Colonic mucosa (tissue), 4 donors: Measurements from ENCODE around the gene EPHA7. TPM values are rescaled to one million over a fixed set of nuclear protein-coding genes. Genes with fewer than 3 reads are reported as not detected.

Experiments
- DNase-seq: peaks from one replicate; pipeline ENCODE4 v3.0.0-alpha.2; 2020
- H3K27ac ChIP-seq: fragments of 200-600 bp; one replicate; pipeline ENCODE4 v1.8.0; 2021
- H3K27me3 ChIP-seq: fragments of 200-600 bp; one replicate; pipeline ENCODE4 v1.8.0; 2021
- H3K36me3 ChIP-seq: fragments of 200-600 bp; one replicate; pipeline ENCODE4 v1.8.0; 2021
- H3K4me1 ChIP-seq: fragments of 200-600 bp; one replicate; pipeline ENCODE4 v1.8.0; 2021; ENCODE audit warnings: mild to moderate bottlenecking
- H3K4me3 ChIP-seq: fragments of 200-600 bp; one replicate; pipeline ENCODE4 v1.8.0; 2021
- H3K9ac ChIP-seq, 2 donors: one replicate each; pipeline ENCODE4 v1.7.0; 2013; ENCODE audit warnings: control low read depth in 2 of 2, low read depth in 2 of 2, low read length in 2 of 2
- H3K9me3 ChIP-seq: fragments of 200-600 bp; one replicate; pipeline ENCODE4 v1.8.0; 2021
- intact Hi-C: fragments of 100-400 bp; cut with DNase I; formaldehyde crosslinking; loops from one replicate; pipeline ENCODE4 v1.14.1; 2022
- total RNA-seq, 2 donors: library from RNA; stranded (reverse); fragmentation: NEBNext Ultra II Directional in 1 of 2; extraction: Animal tissue kit (Norgen Biotek cat#: 25700) in 1 of 2; gene quantifications; one replicate each; pipeline ENCODE4 v1.2.1, GENCODE V29; 2021
- TF ChIP-seq, protein P1 (sequence below): fragments of 200-600 bp; IDR thresholded peaks from one replicate; pipeline ENCODE4 v1.8.0; 2022; ENCODE audit warnings: antibody characterized with exemption, mild to moderate bottlenecking
- donor health status: healthy.
- donor health status: DM: no; HTN: no; CAD: no.
- donor health status: DM: no; HTN: no; CAD: no.

The EPHA7 gene
- total RNA-seq, 2 donors from 2014 or later, result 1.3 to 4.4 TPM

- DNase-seq, result no peak
- Histone ChIP-seq H3K4me3 (no peak overlapping the region), H3K4me1 (no peaks in the 10 kb centered on the region), H3K27ac (no peak overlapping the region), H3K9ac (no peak overlapping the region), H3K9me3 (no peaks in the 10 kb centered on the region), H3K27me3 (no peaks in the 10 kb centered on the region), H3K36me3 (no peaks in the 10 kb centered on the region)
- intact Hi-C loops, result no loop called here
- TF ChIP-seq, protein P1, sequence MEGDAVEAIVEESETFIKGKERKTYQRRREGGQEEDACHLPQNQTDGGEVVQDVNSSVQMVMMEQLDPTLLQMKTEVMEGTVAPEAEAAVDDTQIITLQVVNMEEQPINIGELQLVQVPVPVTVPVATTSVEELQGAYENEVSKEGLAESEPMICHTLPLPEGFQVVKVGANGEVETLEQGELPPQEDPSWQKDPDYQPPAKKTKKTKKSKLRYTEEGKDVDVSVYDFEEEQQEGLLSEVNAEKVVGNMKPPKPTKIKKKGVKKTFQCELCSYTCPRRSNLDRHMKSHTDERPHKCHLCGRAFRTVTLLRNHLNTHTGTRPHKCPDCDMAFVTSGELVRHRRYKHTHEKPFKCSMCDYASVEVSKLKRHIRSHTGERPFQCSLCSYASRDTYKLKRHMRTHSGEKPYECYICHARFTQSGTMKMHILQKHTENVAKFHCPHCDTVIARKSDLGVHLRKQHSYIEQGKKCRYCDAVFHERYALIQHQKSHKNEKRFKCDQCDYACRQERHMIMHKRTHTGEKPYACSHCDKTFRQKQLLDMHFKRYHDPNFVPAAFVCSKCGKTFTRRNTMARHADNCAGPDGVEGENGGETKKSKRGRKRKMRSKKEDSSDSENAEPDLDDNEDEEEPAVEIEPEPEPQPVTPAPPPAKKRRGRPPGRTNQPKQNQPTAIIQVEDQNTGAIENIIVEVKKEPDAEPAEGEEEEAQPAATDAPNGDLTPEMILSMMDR, result no peak
These were observed 100.1 kb downstream of the EPHA7 start for GRCh38 chr6:93319304-93319703.

DNA sequence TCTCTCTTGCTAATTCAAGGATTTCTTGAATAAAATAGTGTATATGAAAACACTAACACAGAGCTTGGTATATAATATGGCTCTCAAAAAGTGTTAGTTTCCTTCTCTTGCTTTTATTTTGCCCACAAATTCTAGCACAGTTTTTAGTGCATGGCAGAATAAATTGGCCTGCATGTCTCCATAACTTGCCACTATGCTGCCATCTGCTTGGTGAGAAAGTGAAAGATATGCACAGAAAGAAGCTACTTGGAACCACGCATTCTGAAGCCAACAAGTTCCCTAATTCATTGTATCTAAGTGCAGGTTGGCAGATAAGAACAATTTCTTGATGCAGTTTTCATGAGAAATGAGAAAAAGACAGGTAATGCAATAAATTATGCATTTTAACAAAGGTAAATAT, 101.2 kb downstream of the EPHA7 start:
- TF ChIP-seq, protein P1, result no peak
- Histone ChIP-seq H3K27me3 (no peaks in the 10 kb centered on the region), H3K9me3 (no peaks in the 10 kb centered on the region), H3K36me3 (no peaks in the 10 kb centered on the region), H3K9ac (no peak overlapping the region), H3K4me1 (no peaks in the 10 kb centered on the region), H3K4me3 (no peak overlapping the region), H3K27ac (no peak overlapping the region)
- no peak for DNase-seq
- intact Hi-C loops, result no loop called here

DNA sequence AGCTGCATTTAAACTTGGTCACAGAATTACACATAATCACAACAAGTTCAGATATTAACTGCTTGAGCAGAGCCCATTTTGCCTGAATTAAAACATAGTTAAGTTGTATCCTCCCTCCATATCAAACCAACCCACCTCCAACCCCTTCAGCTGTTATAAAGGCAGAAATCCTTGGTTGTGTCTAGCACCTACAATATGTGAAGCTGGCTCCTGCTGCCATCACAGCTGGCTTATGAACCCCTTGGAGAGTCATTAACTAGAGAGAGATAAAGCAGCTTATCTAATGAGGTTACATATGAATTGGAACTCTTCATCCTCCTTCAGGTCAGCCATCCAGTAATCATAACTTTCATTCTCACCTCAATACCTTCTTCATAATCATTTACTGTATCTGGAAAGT, 101.8 kb downstream of the EPHA7 start:
- H3K4me1 ChIP-seq, result no peaks in the 10 kb centered on the region
- H3K4me3 ChIP-seq, result no peak overlapping the region
- intact Hi-C loops, result no loop called here
- TF ChIP-seq, protein P1, result no peak
- H3K36me3 ChIP-seq, result no peaks in the 10 kb centered on the region
- no peak overlapping the region for H3K9ac ChIP-seq
- H3K27ac ChIP-seq, result no peak overlapping the region
- no peaks in the 10 kb centered on the region for H3K27me3 ChIP-seq
- no peaks in the 10 kb centered on the region for H3K9me3 ChIP-seq
- no peak for DNase-seq

- Histone ChIP-seq H3K27me3 (no peaks in the 10 kb centered on the region), H3K9ac (no peak overlapping the region), H3K9me3 (no peaks in the 10 kb centered on the region), H3K4me3 (no peak overlapping the region), H3K36me3 (no peaks in the 10 kb centered on the region), H3K27ac (no peak overlapping the region), H3K4me1 (no peaks in the 10 kb centered on the region)
- DNase-seq, result no peak
- intact Hi-C loops, result no loop called here
- TF ChIP-seq, protein P1, result no peak
These were observed 111.6 kb downstream of the EPHA7 start for GRCh38 chr6:93307505-93308409.

- Histone ChIP-seq H3K27ac (no peak overlapping the region), H3K36me3 (no peaks in the 10 kb centered on the region), H3K9me3 (no peaks in the 10 kb centered on the region), H3K9ac (no peak overlapping the region), H3K4me1 (no peaks in the 10 kb centered on the region), H3K27me3 (no peaks in the 10 kb centered on the region), H3K4me3 (no peak overlapping the region)
- intact Hi-C loops, result no loop called here
- no peak for DNase-seq
- TF ChIP-seq, protein P1, result no peak
These were observed 114.3 kb downstream of the EPHA7 start for GRCh38 chr6:93305088-93305487.
